Stimulated activated CD8-positive, alpha-beta memory T cell treated with anti-CD3 and anti-CD28 coated beads, Interleukin-7, amount 100 ng/mL, for 4 hours (primary cell): ENCODE data around the gene UBR4.

Source experiments
- DNase-seq, 2 donors: peaks; one replicate each; pipeline ENCODE4 v3.0.0-alpha.2; 2020; ENCODE audit warnings: low read depth in 2 of 2

The UBR4 gene

GRCh38 chr1:19036813-19037605 is 173.1 kb downstream of the UBR4 start:
- no peak for DNase-seq

GRCh38 chr1:19036041-19036812 is 173.8 kb downstream of the UBR4 start:
- no peak for DNase-seq

- DNase-seq, result no peak
These were observed 174.6 kb downstream of the UBR4 start for GRCh38 chr1:19035377-19036040.

- DNase-seq, result no peak
These were observed 175.3 kb downstream of the UBR4 start for GRCh38 chr1:19034721-19035120.

- no peak for DNase-seq
These were observed 176.0 kb downstream of the UBR4 start for GRCh38 chr1:19033926-19034680.

DNA sequence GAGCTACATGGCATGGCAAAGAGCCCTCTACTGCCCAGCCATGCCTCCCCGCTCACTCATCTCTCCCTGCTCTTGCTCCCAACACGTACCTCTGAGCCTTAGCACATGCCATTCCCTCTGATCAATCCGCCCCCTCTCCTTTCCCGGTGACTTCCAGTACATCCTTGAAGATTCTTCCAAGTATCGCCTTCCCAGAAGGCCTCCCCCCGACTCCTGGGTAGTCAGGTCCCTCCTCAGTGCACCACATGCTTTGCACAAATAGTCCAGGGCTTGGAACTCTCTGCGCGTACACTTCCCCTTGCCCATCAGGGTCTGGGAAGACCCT is 176.6 kb downstream of the UBR4 start:
- no peak for DNase-seq

DNA sequence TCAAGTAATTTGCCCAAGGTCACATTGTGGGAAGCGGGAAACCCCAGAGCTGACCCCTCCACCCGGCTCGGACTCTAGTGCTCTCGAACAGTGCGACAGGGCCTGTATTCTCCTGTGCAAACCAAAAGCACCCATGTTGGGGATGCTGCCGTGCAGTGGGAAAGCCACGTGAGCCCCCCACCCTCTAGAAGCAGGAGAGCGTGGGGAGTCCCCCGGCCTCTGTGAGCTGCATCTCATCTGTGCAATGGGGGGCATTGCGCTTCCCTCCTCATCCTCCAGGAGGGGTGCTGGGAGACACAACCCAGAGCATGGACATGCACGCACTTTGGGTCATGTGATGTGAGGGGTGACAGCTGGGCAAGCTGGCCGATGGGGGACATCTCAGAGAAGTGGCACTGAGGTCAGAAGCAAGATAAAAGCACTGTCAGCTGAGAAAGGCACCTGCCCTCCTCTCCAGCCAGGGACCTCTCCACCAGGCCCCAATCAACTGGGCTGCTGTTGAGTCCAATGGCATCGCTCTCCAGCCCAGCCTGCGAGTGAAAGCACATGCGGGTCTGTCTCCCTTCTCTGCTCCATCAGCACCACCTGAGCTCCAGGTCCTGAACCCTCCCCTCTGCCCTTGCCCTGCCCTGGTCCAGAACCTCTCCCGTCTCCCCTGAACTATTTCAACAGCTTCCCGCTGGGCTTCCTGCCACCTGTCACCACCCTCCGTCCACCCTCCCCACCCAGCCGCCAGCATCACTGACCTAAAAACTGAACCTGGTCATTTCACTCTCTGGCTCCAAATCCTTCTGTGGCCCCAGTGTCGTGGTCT is 177.2 kb downstream of the UBR4 start:
- DNase-seq, result no peak

DNA sequence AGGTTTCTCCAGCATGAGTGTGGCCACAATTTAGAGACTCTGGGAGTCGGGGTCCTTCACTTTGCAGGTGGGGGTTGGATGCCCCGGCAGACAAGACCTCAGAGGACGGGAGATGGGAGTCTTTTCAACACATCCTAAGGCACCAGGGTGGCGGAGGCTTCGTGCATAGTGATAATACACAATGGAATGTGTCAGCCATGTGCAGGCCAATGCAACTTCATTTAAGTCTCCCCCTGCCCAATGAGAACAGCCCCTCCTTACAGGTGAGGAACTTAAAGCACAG is 177.7 kb downstream of the UBR4 start:
- DNase-seq, result no peak

DNA sequence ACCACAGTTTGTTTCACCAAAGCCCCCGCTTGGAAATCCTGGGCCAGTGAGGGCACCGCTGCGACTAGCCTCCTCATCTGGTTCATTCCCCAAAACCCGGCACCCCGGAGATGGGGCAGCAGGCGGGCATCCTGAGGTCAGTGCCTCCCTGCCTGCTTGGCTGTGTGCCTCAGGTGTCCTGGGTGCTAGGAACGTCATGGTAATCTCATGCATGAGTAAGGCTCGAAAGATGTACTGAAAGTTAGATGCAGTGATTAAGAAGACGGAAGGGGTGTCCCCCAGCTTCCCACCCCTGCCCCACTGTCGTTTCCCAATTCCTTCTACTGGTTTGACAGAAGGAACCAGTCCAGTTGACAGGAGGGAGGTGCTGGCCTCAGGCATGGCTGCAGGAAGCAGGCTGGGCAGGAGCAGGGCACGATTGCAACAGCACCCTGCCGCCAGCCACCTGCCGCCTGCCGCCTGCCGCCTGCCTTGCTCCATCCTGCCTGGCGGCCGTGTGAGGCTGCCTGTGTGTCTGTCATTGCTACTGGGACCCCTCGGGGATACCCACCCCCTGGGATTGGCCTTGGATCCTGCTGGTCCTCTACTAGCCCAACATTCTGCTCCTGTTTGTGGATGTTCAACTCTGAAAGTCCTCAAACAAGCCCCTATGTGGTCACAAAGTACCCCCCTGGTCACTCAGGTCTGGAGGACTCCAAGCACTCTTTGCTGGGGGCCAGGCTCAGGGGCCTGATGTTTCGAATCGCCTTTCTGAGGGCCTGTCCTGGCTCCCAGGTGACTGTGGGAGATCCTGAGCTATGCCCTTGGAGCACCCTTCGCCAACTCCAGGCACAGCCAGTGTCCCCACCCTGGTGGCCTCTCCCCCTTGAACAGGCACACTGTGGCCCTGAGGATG is 180.6 kb downstream of the UBR4 start:
- DNase-seq, result no peak

DNA sequence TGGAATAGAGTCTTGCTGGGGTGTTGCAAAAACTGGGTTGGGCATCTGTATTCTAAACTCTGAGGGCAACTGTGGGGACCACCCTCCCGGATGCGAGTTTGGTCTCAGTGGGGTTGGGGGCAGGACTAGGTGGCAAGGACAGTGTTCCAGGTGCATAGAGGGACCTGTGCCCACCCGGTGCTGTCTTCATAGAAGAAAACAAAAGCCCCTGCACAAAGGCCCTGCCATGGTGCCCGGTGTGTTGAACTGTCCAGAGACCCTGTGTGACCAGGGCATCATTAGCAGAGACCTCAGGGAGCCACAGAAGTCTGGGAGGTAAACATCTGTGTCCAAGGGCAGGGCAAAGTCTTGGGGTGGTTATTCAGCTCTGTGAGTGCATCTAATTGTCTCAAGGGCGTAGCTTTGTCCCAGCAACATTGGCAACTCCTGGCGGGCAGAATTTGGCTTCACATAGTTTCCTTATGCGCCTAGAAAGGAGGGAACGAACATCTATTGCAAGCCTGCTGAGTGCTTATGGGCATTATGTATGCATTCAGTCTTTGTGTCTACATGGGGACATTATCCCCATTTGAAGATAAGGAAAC is 181.4 kb downstream of the UBR4 start:
- DNase-seq, result no peak

GRCh38 chr1:19028110-19028509 is 182.0 kb downstream of the UBR4 start:
- no peak for DNase-seq
